Panc1 (cell line): Measurements from ENCODE around the gene NOTCH1. TPM values are rescaled to one million over a fixed set of nuclear protein-coding genes. Genes with fewer than 3 reads are reported as not detected.

Experiments used
- ATAC-seq: fragments of 200-7000 bp; cut with Tn5 transposase; 2 replicates; pipeline ENCODE4 v1.9.1; 2020; ENCODE audit warnings: mild to moderate bottlenecking, moderate library complexity
- BruUV-seq: library from RNA; stranded (reverse); fragments of 400-500 nt; replicated peaks from 2 replicates; lab custom pipeline; 2021; lab: Mats Ljungman, UMichigan
- CTCF ChIA-PET: fragments of 300-600 bp; sonication (Branson Sonifier 250); formaldehyde crosslinking; loops from one replicate; lab custom pipeline; 2022; ENCODE audit warnings: antibody characterized with exemption; lab: Charles Lee
- POLR2A ChIA-PET: fragments of 300-600 bp; sonication (Branson Sonifier 250); formaldehyde crosslinking; loops from one replicate; lab custom pipeline; 2022; ENCODE audit warnings: antibody characterized with exemption; lab: Charles Lee
- DNase-seq: peaks from one replicate; pipeline ENCODE4 v3.0.0-alpha.2; 2010; ENCODE audit warnings: low read depth, low spot score
- H3K27ac ChIP-seq: 2 replicates; pipeline ENCODE4 v1.5.1; 2011; ENCODE audit warnings: mild to moderate bottlenecking, low read length, inconsistent platforms
- H3K27me3 ChIP-seq: fragments of 200-500 bp; sonication (Bioruptor generic); 2 replicates; pipeline ENCODE4 v1.6.0; 2014; ENCODE audit warnings: low read length, inconsistent platforms; ENCODE audit not compliant: control insufficient read depth, insufficient read depth
- H3K36me3 ChIP-seq: fragments of 200-500 bp; sonication (Bioruptor generic); 2 replicates; pipeline ENCODE4 v1.5.1; 2014; ENCODE audit warnings: inconsistent platforms, mild to moderate bottlenecking, low read length, moderate library complexity; ENCODE audit not compliant: control insufficient read depth, insufficient read depth
- H3K4me1 ChIP-seq: 2 replicates; pipeline ENCODE4 v1.5.1; 2011; ENCODE audit warnings: inconsistent platforms, mild to moderate bottlenecking, low read length, moderate library complexity; ENCODE audit not compliant: control insufficient read depth, insufficient read depth
- H3K4me3 ChIP-seq, 2 experiments: 2 replicates each; pipeline ENCODE4 v1.5.1; 2011 to 2012; ENCODE audit warnings: low read depth in 2 of 2, low read length in 2 of 2, mild to moderate bottlenecking in 2 of 2, inconsistent platforms in 1 of 2, moderate library complexity in 1 of 2
- H3K9me3 ChIP-seq: fragments of 200-500 bp; sonication (Bioruptor generic); 2 replicates; pipeline ENCODE4 v1.5.1; 2014; ENCODE audit warnings: low read depth, mild to moderate bottlenecking, inconsistent platforms, low read length, moderate library complexity; ENCODE audit not compliant: control insufficient read depth, insufficient read depth
- CTCF ChIP-seq: fragments of 450-650 bp; IDR thresholded peaks from 2 replicates; pipeline ENCODE4 v1.5.1; 2017; ENCODE audit warnings: mild to moderate bottlenecking
- POLR2AphosphoS5 ChIP-seq: IDR thresholded peaks from 2 replicates; pipeline ENCODE4 v1.6.1; 2012; ENCODE audit warnings: mild to moderate bottlenecking, low read depth, low read length, moderate library complexity
- SIN3A ChIP-seq: IDR thresholded peaks from 2 replicates; pipeline ENCODE4 v1.6.1; 2012; ENCODE audit warnings: low read depth, mild to moderate bottlenecking, low read length, moderate library complexity, borderline replicate concordance; ENCODE audit not compliant: insufficient read depth
- TCF7L2 ChIP-seq: IDR thresholded peaks from 2 replicates; pipeline ENCODE4 v1.6.1; 2011; ENCODE audit warnings: mild to moderate bottlenecking, low read depth, low read length, inconsistent platforms
- in situ Hi-C: cut with HindIII; loops from 2 replicates; pipeline ENCODE4 v1.10.0; 2016; ENCODE audit warnings: low sequenced_read_pairs, low pct_unique_long_range_greater_than_20kb
- intact Hi-C: fragments of 100-400 bp; cut with micrococcal nuclease; formaldehyde crosslinking; loops from one replicate; pipeline ENCODE4 v1.10.0; 2022; ENCODE audit not compliant: unreplicated experiment
- total RNA-seq: library from RNA; stranded (reverse); gene quantifications from one replicate; pipeline ENCODE4 v1.2.1, GENCODE V29; 2021; ENCODE audit not compliant: unreplicated experiment
- TF ChIP-seq, protein P1 (sequence below), 2 experiments: IDR thresholded peaks; 2 replicates each; pipeline ENCODE4 v1.6.1; 2011 to 2012; ENCODE audit warnings: low read depth in 2 of 2, control low read depth in 1 of 2, low read length in 1 of 2, mild to moderate bottlenecking in 1 of 2, moderate library complexity in 1 of 2; ENCODE audit not compliant: insufficient read depth in 1 of 2

The NOTCH1 gene
- total RNA-seq, 1 experiment from 2014 or later: 13.4 TPM

GRCh38 chr9:136537896-136538598 is 7.8 kb downstream of the NOTCH1 start:
- no TSS peak for BruUV-seq
- intact Hi-C loops (no loop called here), in situ Hi-C loops (no loop called here)
- DNase-seq: no peak
- POLR2A ChIA-PET: no interaction called here
- ATAC-seq: no peak
- CTCF ChIA-PET: no interaction called here
- TF ChIP-seq POLR2AphosphoS5 (no peak), CTCF (no peak), TCF7L2 (no peak), SIN3A (no peak)
- TF ChIP-seq, protein P1, sequence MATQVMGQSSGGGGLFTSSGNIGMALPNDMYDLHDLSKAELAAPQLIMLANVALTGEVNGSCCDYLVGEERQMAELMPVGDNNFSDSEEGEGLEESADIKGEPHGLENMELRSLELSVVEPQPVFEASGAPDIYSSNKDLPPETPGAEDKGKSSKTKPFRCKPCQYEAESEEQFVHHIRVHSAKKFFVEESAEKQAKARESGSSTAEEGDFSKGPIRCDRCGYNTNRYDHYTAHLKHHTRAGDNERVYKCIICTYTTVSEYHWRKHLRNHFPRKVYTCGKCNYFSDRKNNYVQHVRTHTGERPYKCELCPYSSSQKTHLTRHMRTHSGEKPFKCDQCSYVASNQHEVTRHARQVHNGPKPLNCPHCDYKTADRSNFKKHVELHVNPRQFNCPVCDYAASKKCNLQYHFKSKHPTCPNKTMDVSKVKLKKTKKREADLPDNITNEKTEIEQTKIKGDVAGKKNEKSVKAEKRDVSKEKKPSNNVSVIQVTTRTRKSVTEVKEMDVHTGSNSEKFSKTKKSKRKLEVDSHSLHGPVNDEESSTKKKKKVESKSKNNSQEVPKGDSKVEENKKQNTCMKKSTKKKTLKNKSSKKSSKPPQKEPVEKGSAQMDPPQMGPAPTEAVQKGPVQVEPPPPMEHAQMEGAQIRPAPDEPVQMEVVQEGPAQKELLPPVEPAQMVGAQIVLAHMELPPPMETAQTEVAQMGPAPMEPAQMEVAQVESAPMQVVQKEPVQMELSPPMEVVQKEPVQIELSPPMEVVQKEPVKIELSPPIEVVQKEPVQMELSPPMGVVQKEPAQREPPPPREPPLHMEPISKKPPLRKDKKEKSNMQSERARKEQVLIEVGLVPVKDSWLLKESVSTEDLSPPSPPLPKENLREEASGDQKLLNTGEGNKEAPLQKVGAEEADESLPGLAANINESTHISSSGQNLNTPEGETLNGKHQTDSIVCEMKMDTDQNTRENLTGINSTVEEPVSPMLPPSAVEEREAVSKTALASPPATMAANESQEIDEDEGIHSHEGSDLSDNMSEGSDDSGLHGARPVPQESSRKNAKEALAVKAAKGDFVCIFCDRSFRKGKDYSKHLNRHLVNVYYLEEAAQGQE (IDR thresholded peaks at IDR 0.05; ENCODE audit: insufficient read depth in 1 of 2, low read depth in 2 of 2, low read length in 1 of 2): no peak
- Histone ChIP-seq H3K4me3 (no peak overlapping the region), H3K27me3 (no peaks in the 10 kb centered on the region), H3K9me3 (no peaks in the 10 kb centered on the region), H3K27ac (no peak overlapping the region), H3K4me1 (no peaks in the 10 kb centered on the region; the same call in 1 of the 2 replicates), H3K36me3 (no peaks in the 10 kb centered on the region)

GRCh38 chr9:136537411-136537810 is 8.4 kb downstream of the NOTCH1 start:
- TF ChIP-seq, protein P1 (IDR thresholded peaks at IDR 0.05; ENCODE audit: insufficient read depth in 1 of 2, low read depth in 2 of 2, low read length in 1 of 2): no peak
- no peak for TF ChIP-seq TCF7L2
- TF ChIP-seq CTCF: no peak
- no peak for TF ChIP-seq SIN3A
- no peak for TF ChIP-seq POLR2AphosphoS5
- BruUV-seq: no TSS peak
- Histone ChIP-seq H3K27ac (no peak overlapping the region), H3K27me3 (no peaks in the 10 kb centered on the region), H3K36me3 (no peaks in the 10 kb centered on the region), H3K4me1 (no peaks in the 10 kb centered on the region; the same call in 1 of the 2 replicates), H3K4me3 (no peak overlapping the region), H3K9me3 (no peaks in the 10 kb centered on the region)
- no peak for DNase-seq
- in situ Hi-C loops: no loop called here
- intact Hi-C loops: no loop called here
- no peak for ATAC-seq
- ChIA-PET POLR2A (no interaction called here), CTCF (no interaction called here)
